ENCODE results near the gene GJB5.
"Not testable (repeated sequence)": the region's sequence is repeated elsewhere in the genome, so short reads cannot be mapped to it uniquely, and the experiment has no call there.

The GJB5 gene

DNA sequence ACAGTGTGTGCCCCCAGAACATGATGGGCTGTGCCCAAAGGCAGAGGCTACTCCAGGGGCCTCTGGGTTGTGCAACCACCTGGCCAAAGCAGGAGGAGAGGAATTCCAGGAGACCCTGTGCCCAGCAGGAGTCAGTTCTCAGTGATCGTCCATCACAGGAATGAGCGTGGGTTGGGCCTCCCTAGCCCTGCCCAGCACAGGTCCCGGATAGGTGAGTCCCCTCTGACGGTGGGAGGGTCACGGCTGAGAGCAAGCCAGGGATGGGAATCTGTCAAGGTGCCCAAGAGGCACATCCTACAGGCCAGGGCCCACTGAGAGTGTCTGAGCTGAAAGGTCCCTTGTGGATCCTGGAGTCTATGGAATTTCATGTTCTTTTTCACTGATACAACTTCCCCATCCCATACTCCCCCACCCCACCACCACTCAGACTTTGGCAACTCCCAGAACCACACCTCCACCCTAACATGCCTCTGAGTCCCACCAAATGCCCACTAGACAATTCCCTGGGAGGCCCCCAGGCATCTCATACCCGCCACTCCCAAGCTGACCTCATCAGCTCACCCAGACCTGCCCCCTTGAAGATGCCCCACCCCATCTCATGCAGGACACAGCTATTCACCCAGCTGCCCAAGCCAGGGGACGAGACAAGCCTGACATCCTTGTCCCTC, 7.8 kb downstream of the GJB5 start:
- TF ChIP-seq, protein P1, sequence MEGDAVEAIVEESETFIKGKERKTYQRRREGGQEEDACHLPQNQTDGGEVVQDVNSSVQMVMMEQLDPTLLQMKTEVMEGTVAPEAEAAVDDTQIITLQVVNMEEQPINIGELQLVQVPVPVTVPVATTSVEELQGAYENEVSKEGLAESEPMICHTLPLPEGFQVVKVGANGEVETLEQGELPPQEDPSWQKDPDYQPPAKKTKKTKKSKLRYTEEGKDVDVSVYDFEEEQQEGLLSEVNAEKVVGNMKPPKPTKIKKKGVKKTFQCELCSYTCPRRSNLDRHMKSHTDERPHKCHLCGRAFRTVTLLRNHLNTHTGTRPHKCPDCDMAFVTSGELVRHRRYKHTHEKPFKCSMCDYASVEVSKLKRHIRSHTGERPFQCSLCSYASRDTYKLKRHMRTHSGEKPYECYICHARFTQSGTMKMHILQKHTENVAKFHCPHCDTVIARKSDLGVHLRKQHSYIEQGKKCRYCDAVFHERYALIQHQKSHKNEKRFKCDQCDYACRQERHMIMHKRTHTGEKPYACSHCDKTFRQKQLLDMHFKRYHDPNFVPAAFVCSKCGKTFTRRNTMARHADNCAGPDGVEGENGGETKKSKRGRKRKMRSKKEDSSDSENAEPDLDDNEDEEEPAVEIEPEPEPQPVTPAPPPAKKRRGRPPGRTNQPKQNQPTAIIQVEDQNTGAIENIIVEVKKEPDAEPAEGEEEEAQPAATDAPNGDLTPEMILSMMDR (IDR thresholded peaks at IDR 0.05; ENCODE audit: insufficient read depth, missing control alignments) = no peak
- DNase-seq (ENCODE audit: insufficient read length, low spot score) (no peak), FAIRE-seq (no peak)

GRCh38 chr1:34763142-34763781, 8.4 kb downstream of the GJB5 start:
- no peak for FAIRE-seq

GRCh38 chr1:34768856-34769255, 14.0 kb downstream of the GJB5 start:
- TF ChIP-seq, protein P1 (IDR thresholded peaks at IDR 0.05; ENCODE audit: insufficient read depth, missing control alignments) = no peak
- DNase-seq (ENCODE audit: insufficient read length, low spot score) (no peak), FAIRE-seq (no peak)

More at GRCh38 chr1:34763142-34763781, 8.4 kb downstream of the GJB5 start:
- DNase-seq (ENCODE audit: insufficient read length, low spot score) = no peak
- TF ChIP-seq, protein P1 (IDR thresholded peaks at IDR 0.05; ENCODE audit: insufficient read depth, missing control alignments) = no peak

DNA sequence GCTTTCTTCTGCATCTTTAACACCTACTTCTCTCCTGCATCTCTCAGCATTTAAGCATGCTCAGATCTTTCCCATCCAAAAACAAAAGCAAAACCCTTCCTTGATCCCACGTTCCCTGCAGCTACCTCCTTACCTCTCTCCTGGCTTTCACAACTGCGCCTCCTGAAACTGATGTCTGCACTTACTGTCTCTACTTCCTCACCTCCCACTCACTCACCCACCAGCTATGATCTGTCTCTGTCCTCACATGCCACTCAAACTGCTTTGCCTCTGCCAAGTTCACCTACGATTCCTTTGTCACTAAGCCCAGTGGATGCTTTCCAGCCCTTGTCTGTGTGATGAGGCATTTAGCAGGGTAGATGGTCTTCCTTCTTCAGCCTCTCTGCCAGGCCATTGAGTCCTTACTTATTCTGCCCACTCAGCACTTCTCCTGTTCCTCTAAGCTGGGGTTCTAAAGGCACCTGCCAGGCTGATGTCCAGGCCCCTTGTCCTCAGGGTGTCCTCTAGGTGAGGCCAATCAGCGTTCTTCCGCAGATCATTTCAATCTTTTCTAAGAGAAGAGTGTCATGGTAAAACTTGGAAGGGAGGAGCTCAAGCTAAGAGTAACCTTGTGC, 16.2 kb downstream of the GJB5 start:
- FAIRE-seq (no peak), DNase-seq (ENCODE audit: insufficient read length, low spot score) (no peak)
- TF ChIP-seq, protein P1 (IDR thresholded peaks at IDR 0.05; ENCODE audit: insufficient read depth, missing control alignments) = no peak

DNA sequence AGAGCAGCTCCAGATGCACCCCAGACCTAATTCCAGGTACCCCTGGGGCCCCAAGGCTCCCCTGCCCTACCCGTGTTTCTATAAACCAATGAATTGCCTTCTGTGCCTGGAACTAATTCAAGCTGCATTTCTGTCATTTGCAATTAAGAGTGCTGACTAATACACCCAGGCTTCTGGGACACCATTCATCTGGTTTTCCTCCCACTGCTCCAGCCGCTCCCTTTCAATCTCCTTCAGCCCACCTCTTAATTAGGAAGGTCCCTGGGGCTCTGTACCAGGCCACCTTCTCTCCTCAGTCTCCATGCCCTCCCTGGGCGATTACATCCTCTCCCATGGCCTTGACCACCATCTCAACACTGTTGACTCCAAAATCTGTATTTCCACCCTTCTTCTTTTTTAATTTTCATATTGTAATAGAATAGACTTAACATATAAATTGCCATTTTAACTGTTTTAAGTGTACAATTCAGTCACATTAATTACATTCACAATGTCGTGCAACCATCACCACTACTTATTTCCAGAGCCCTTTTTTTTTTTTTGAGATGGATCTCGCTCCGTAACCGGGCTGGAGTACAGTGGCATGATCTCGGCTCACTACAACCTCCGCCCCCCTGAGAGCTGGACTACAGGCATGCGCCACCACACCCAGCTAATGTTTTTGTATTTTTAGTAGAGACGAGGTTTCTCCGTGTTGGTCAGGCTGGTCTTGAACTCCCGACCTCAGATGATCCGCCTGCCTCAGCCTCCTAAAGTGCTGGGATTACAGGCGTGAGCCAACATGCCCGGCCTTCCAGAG, 16.9 kb downstream of the GJB5 start:
- TF ChIP-seq, protein P1 (IDR thresholded peaks at IDR 0.05; ENCODE audit: insufficient read depth, missing control alignments) = no peak
- FAIRE-seq (no peak), DNase-seq (ENCODE audit: insufficient read length, low spot score) (no peak)

- FAIRE-seq; DNase-seq (ENCODE audit: insufficient read length, low spot score): not testable (repeated sequence)
Measured at GRCh38 chr1:34773114-34773513, 18.3 kb downstream of the GJB5 start.

GRCh38 chr1:34774957-34775356, 20.1 kb downstream of the GJB5 start:
- no peak for DNase-seq (ENCODE audit: insufficient read length, low spot score)
- TF ChIP-seq, protein P1 (IDR thresholded peaks at IDR 0.05; ENCODE audit: insufficient read depth, missing control alignments) = no peak
- no peak for FAIRE-seq

Measured in D721Med (cell line).